Stimulated activated CD8-positive, alpha-beta memory T cell treated with anti-CD3 and anti-CD28 coated beads, Interleukin-15, amount 100 ng/mL, for 48 hours (primary cell): ENCODE data around the gene DHX57.
"Not testable (repeated sequence)": the region's sequence is repeated elsewhere in the genome, so short reads cannot be mapped to it uniquely, and the experiment has no call there.

Experiments used
- DNase-seq, 2 donors: peaks; one replicate each; pipeline ENCODE4 v3.0.0-alpha.2; 2020; ENCODE audit warnings: low read depth in 2 of 2

Gene DHX57

DNA sequence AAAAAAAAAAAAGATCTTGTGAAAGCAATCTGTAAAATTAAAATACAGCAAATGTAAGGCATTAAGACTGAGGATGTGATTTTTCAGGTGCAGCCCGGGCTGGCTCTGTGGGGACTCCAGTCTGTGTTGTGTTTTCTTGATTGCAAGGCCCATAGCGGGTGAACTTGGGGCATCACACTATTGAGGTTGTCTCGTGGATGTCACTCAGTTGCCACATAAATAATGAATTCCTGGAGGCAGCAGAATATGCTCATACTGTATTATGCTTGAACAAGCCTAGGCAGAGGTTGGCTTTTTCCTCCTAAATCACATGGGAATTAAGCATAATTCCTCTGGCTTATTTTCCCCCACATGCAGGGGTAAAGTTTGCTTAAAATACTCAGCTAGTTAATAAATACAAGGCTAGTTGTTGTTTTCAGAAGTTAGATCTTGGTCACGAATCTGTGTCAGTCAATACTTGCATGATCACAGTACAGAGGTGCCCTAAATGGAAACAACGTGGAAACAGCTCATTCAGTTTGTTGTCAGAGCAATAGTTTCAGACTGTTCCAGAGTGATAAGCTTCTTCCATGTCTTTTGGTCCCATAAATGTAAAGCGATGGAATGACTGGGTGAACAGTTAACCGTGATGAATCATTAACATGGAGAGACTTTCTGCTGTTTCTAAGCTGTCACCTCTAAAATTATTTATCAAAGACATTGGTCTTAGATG is 81.3 kb downstream of the DHX57 start:
- DNase-seq: no peak

DNA sequence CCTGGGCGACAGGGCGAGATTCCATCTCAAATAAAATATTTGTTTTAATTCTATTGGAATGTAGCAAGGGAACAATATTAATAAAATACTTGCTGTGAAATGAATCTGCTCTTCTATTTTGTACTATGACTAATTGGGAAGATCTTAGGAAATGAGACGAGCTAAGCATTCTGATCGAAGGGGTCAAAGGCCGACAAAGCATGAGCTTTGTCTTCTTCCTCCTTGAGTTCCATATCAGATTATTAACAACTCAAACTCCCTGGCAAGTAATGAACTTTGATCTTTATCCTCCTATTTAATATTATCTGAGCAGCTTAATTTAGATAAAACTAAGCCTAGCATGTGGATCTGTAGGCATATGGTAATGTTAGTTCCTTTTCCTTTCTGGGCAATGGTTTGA is 82.2 kb downstream of the DHX57 start:
- DNase-seq: no peak

DNA sequence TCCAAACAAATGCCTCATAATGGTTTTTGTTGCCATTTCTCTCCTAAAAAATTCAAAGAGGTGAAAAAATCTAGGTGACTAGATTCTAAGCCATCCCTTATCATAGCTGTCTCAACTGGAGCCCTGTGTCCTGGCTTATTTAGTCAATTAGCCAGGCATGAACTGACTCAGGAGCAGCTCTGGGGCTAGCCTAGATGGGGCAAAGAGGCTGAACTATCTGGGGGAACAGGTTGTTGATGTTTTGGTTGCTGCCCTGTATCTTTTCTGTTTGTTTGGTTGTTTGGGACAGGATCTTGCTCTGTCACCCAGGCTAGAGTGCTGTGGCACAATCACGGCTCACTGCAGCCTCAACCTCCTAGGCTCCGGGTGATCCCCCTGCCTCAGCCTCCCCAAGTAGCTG is 83.0 kb downstream of the DHX57 start:
- no peak for DNase-seq

DNA sequence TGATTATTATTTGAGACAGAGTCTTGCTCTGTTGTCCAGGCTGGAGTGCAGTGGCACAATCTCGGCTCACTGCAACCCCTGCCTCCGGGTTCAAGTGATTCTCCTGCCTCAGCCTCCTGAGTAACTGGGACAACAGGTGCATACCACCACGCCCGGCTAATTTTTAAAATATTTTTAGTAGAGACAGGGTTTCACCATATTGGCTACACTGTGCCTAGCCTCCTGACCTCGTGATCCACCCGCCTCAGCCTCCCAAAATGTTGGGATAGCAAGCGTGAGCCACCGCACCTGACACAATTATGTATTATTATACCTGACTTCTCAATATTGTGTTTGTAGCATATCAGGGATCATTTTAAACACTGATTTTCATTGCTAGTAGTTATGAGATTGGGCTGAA is 83.4 kb downstream of the DHX57 start:
- DNase-seq: not testable (repeated sequence)

DNA sequence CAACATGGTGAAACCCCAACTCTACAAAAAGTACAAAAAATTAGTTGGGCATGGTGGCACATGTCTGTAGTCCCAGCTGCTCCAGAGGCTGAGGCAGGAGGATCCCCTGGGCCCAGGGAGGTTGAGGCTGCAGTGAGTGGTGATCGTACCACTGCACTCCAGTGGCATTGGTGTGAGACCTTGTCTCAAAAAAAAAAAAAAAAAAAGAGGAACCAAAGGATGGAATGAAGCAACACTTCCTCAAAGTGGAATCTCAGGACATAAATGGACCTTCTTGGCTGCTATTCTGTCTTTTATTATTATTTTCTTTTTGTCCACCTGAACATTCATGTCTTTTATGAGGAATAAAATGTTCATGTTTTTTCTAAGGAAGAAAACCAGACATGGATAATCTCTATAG is 84.0 kb downstream of the DHX57 start:
- no peak for DNase-seq

DNA sequence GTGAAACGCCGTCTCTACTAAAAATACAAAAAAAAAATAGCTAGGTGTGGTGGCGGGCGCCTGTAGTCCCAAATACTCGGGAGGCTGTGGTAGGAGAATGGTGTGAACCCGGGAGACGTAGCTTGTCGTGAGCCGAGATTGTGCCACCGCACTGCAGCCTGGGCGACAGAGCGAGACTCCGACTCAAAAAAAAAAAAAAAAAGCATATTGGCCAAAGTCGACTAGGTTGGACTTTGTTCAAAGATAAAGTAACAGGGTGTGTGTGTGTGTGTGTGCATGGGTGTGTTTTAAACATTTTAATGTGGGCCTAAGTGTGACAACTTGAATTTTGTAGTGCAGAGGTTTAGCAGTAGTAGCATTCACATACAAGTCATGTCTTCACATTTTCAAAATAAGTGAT is 86.0 kb downstream of the DHX57 start:
- DNase-seq: no peak

DNA sequence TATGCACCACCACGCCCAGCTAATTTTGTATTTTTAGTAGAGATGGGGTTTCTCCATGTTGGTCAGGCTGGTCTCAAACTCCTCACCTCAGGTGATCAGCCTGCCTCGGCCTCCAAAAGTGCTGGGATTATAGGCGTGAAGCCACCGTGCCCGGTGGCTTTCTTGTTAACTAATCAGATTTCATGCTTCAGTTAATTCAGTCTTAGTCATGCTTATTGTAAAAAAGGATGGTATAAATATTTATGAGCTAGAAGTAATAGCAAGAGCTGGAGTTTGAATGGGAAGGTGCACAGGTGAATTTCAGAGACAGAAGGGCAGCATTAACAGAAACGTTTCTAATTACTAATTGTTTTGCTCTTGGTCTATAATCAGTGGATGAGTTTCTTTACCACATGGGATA is 87.4 kb downstream of the DHX57 start:
- DNase-seq: no peak

DNA sequence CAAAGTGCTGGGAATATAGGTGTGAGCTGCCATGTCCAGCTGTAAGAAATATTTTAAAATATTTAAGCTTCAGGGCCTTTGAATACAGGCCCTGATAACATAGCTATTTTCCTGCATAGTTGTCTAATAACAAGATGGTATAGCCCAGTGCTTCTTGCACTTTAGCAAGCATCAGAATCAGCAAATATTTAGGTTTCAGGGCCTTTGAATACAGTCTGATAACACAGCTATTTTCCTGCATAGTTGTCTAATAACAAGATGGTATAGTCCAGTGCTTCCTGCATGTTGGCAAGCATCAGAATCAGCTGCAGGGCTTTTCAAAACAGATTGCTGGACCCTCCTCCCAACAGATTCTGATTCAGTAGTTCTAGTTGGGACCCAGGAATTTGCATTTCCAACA is 92.1 kb downstream of the DHX57 start:
- DNase-seq: no peak

DNA sequence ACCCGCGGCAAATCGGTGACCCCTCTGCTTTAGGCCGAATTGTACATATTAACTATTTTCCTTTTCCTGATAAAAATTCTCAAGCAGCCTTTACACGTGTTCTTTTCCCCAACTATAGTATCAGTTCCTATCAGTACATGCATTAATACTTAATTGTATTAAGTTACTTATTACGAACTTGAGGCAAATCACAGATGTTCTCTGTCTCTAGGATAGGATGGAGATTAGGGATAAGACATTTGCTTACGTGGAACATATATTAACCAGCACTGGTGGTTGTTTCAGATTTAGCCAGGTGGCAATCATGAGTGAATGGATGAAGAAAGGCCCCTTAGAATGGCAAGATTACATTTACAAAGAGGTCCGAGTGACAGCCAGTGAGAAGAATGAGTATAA is 97.0 kb downstream of the DHX57 start:
- no peak for DNase-seq

DNA sequence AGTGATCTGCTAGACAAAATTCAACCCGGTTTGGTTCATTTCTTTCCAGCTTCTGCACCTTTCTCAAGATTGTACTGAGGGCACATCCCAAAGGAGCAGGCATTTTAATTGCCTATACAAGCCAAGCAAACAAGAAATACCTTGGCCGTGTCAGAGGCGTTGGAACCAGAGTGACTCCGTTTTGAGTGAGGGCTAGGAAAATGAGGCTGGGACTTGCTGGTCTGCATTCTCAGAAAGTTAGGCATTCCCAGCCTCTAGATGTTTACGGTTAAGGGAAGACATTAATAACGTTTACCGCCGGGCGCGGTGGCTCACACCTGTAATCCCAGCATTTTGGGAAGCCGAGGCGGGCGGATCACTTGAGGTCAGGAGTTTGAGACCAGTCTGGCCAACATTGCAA is 99.2 kb downstream of the DHX57 start:
- DNase-seq: no peak

DNA sequence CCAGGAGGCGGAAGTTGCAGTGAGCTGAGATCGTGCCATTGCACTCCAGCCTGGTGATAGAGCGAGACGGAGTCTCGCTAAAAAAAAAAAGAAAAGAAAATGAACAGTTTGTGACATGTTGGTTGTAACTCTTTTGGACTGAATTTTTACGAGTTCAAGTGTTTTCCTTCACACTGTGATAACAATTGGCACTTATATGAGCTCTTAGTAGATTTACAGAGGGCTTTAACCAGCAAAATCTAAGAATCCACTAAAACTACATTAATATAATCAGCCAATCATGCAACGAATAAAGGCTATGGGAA is 99.9 kb downstream of the DHX57 start:
- DNase-seq: no peak

DNA sequence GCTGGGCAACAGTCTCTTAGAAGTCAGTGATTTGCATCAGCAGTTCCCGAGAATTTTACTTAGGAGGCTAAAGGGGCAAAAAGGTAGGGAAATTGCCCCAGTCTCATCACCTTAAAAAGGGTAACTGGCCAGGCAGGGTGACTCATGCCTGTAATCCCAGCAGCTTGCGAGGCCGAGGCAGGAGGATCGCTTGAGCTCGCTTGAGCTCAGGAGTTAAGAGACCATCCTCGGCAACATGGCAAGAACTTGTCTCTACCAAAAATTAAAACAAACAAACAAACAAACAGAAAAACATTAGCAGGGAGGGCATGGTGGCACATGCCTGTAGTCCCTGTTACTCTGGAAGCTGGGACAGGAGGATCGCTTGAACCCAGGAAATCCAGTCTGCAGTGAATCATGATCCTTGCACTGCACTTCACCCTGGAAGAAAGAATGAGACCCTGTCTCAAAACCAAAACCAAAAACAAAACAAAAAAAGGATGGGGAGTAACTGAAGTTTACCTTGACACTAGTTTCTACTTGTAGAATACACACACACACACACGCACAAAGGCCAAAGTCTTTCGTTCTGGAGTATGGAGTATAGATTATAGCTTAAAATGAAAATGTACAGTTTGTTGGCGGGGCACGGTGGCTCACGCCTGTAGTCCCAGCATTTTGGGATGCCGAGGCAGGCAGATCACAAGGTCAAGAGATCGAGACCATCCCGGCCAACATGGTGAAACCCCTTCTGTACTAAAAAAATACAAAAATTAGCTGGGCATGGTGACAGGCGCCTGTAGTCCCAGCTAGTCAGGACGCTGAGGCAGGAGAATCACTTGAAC is 100.4 kb downstream of the DHX57 start:
- no peak for DNase-seq

DNA sequence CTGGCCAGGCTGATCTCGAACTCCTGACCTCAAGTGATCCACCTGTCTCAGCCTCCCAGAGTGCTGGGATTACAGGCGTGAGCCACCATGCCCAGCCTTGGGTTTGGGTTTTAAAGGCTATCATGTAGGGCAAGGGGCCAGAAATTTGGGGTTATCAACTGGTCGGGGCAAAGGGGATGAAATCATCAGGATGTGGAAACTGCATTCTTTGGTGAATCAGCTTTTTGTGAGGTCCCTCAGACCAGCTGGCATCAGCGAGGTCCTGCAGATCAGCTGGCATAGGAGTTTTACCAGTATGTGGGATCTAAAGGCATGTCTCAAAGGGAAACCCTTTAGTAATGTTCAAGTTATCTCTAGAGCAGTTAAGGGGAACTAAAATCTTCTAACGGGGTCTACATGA is 104.1 kb downstream of the DHX57 start:
- no peak for DNase-seq

DNA sequence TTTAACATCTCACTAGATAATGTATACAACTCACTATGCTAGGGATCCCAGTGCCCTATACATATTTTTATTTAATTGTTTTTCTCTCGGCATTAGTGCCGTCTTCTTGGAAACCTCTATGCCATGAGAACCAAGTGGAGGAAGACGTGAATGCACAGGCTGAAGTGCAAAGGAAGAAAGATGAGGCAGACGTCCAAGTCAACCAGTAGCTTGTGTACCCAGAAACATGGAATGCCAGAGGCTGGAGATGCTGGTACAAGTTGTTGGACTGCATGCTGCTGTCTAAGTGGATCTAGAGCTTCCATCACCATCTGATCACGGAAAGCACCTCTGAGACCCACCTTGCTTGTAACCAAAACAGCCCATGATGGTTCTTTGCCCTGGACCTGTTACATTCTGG is 110.2 kb downstream of the DHX57 start:
- DNase-seq: no peak

DNA sequence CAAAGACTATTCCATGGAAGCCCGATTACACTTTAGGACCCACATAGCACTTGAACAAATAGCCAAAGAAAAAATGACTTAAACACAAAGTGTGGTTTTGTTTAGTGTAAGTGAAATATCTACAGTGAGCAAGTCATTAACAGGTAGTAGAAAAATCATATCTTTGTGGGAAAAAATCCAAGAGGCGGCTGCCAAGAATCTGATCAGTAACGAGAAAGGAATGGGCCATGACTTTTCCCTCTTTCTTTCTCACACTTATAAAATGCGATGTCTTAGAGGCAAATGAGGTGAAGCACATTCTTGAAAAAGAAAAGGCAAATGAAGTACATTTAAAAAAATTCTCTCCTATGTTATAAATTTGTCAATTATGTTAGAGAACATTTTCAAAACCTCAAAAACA is 110.6 kb downstream of the DHX57 start:
- no peak for DNase-seq

DNA sequence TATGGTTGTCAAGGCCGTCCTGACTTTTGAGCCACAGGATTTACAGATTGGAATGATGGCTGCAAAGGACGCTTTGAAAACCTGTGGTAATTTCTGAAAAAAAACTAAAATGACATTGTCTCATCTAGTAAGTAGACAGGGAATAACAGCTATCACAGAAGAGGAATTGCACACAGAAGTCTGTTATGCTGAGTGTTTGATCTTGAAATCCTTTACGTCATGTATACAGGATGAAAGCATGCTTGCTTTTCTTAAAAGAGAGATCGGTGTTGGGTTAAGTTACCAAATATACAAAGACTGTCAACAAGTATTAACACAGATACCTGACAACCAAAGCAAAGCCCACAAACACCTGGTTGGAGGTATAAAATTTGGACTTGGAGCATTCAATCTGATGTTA is 112.0 kb downstream of the DHX57 start:
- DNase-seq: no peak

DNA sequence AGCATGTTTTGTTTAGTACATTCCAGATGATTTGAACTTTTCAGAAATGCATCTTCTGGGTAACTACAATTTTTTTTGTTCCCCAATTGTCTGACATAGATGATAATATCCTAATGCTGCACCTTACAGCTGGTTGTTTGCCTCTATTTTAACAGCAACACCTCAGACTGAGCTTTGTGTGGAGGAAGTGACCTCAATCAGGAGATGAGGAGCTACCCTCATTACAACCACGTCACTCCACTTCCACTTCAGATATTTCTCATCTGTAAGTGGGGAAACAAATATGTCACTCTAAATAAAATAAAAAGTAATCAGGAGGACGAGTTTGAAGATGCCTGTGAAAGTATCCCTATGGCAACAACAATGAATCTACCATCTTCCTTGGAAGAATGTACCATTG is 112.5 kb downstream of the DHX57 start:
- no peak for DNase-seq

DNA sequence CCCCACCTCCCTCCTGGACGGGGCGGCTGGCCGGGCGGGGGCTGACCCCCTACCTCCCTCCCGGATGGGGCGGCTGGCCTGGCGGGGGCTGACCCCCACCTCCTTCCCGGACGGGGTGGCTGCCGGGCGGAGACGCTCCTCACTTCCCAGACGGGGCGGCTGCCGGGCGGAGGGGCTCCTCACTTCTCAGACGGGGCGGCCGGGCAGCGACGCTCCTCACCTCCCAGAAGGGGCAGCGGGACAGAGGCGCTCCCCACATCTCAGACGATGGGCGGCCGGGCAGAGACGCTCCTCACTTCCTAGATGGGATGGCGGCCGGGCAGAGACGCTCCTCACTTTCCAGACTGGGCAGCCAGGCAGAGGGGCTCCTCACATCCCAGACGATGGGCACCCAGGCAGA is 119.8 kb downstream of the DHX57 start:
- not testable (repeated sequence) for DNase-seq

DNA sequence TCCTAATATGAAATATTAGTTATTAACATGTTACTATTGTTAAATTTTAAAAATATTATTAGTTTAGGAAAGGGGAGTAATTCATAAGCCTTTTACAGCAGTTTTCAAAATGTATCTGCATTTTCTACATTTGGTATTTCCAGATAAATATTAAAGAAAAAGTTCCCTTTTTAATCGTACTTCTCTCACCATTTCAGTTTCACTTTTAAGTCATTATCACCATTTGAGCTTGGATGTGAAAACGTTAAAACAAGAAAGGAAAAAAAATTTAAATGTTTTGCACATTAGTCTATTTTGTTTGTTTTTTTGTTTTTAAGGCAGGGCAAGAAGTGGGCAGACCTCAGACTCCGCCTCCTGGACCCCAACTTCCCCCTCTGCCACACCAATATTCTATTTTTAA is 121.2 kb downstream of the DHX57 start:
- DNase-seq: no peak

DNA sequence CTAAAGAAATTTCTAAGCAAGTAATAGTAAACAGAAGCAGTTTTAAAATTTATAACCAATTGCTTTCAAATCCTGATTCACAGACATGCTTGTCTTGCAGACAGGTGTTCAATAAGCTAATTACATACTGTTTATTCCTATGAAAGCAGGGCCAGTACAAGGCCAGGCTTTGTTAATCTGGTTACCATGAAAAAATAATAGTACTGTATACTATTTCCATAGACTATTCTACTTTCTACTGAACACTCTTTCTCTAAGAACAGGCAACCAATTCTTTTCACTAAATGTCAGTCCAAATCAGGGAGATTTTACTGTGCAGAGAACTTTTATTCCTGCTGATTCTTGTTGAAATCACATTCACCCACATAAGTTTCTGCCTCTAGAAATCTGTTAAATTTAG is 121.7 kb downstream of the DHX57 start:
- DNase-seq: no peak

DNA sequence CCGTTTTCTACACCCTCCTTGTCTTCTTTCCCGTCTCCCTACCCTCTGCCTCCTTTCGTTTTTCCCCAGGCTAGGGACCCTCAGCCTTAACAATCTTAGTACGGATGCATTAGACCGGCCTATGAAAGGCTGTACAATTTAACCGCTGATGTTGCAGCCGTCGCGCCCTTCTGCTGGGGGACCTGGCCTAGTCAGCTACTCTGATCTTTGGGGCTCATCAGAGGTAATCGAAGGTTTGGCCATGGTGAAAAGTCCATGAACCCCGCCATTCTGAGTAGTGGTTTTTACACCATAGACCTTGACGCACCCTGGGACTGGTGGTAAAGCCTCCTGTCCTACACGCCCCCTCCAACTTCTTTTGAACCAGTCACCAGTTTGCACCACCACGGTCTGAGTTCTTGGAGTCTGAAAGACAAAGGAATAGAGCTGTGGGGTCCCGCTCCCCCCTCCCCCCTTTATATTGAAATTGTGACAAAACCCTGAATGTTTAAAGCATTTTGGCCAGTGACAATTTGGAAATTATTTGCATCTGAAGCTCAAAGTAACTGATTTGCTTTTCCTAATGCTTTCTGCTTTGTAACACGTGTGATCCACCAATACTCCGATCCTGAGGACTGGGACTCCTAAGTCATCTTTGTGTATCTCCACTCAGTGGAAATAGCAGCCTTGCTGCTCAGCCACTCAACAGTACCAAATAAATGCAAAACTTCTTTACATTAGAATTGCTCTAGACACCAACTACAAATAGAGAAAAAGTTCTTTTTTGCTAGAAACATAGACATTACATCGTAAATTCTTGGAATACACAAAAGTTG is 123.9 kb downstream of the DHX57 start:
- no peak for DNase-seq

DNA sequence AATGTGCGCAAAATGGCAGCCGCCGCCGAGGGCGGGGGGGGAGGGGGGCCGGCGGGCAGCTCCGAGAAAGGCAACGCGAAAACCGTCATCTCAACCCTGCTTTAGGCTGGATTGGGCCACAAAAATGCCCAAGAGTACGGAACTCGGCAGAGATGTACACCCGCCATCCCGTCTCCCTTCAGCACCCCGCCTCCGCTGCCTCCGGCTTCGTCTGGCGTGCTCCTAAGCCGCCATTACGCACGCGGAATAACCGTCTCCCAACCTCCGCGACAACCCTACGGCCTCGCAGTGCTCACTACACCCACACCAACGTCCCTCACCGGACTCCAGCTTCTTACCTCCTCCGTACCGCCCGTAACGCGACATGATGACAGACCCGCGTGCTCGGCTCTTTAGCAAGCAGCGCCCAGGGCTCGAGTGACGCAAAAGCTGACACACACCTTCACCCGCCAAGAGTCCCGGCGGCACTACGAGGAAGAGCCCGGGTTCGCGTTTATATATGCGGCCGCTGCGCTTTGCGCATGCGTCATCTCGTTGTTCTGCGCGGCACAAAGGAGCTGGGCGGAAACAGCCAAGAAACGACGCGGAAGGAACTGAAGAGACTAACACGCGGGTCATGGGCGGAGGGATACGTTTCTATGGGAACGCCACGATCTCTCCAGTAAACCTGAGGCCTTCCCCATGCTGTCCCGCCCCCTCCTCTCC is 124.7 kb downstream of the DHX57 start, which contains the start of gene SRSF7:
SRSF7 (minus strand) TSS at position 471 of the 705 bp plus-strand sequence; CDS start at position 366, 105 bp downstream.
- DNase-seq: peak; percentile 89 to 93
